CD14-positive monocyte (primary cell): ENCODE data around the gene ANO6. TPM values are rescaled to one million over a fixed set of nuclear protein-coding genes. Genes with fewer than 3 reads are reported as not detected.

Experiments
- DNase-seq, 3 donors: peaks; one replicate each; pipeline ENCODE4 v3.0.0-alpha.2; 2011 to 2022
- H2AFZ ChIP-seq: 2 replicates; pipeline ENCODE4 v1.6.0; 2012; ENCODE audit warnings: mild to moderate bottlenecking, low read depth, low read length, inconsistent platforms; ENCODE audit not compliant: insufficient read depth, poor library complexity, severe bottlenecking
- H3K27ac ChIP-seq, 2 donors: 1 replicate in 1 of 2; 2 replicates in 1 of 2; pipeline ENCODE4 v1.5.1; 2012 to 2013; ENCODE audit warnings: low read length in 2 of 2, control low read depth in 1 of 2, inconsistent platforms in 1 of 2, low read depth in 1 of 2, mild to moderate bottlenecking in 1 of 2
- H3K27me3 ChIP-seq, 2 donors: one replicate each; pipeline versions ENCODE4 v1.6.0 to v1.6.1; 2011 to 2013; ENCODE audit warnings: low read length in 2 of 2; ENCODE audit not compliant: control insufficient read depth in 2 of 2, insufficient read depth in 2 of 2
- H3K36me3 ChIP-seq, 2 donors: replicated peaks in 1 of 2; 1 replicate in 1 of 2; 2 replicates in 1 of 2; pipeline versions ENCODE4 v1.5.1 to v1.6.1; 2012 to 2013; ENCODE audit warnings: low read length in 2 of 2, control low read depth in 1 of 2, inconsistent platforms in 1 of 2, mild to moderate bottlenecking in 1 of 2; ENCODE audit not compliant: insufficient read depth in 2 of 2, control insufficient read depth in 1 of 2
- H3K4me1 ChIP-seq, 2 donors: 1 replicate in 1 of 2; 2 replicates in 1 of 2; pipeline versions ENCODE4 v1.5.1 to v1.6.1; 2012 to 2013; ENCODE audit warnings: low read length in 2 of 2, control low read depth in 1 of 2, inconsistent platforms in 1 of 2, mild to moderate bottlenecking in 1 of 2, moderate library complexity in 1 of 2; ENCODE audit not compliant: insufficient read depth in 2 of 2, control insufficient read depth in 1 of 2
- H3K4me2 ChIP-seq: replicated peaks from 2 replicates; pipeline ENCODE3; 2012; ENCODE audit warnings: low read length, moderate library complexity, mild to moderate bottlenecking; ENCODE audit not compliant: poor library complexity, severe bottlenecking; ENCODE audit errors: extremely low read depth
- H3K4me3 ChIP-seq, 3 experiments: fragments of 200-600 bp in 1 of 3; sonication (generic) in 1 of 3; replicated peaks in 1 of 3; 1 replicate in 2 of 3; 2 replicates in 1 of 3; pipeline ENCODE4 v1.5.1; 2011 to 2013; ENCODE audit warnings: low read length in 3 of 3, mild to moderate bottlenecking in 3 of 3, control low read depth in 2 of 3, low read depth in 2 of 3, inconsistent platforms in 1 of 3, moderate library complexity in 1 of 3
- H3K79me2 ChIP-seq: 2 replicates; pipeline ENCODE4 v1.6.0; 2012; ENCODE audit warnings: mild to moderate bottlenecking, control low read depth, inconsistent platforms, low read length, moderate library complexity; ENCODE audit not compliant: insufficient read depth
- H3K9ac ChIP-seq: 2 replicates; pipeline ENCODE4 v1.6.0; 2017; ENCODE audit warnings: low read length, mild to moderate bottlenecking; ENCODE audit not compliant: insufficient read depth, poor library complexity, severe bottlenecking
- H3K9me3 ChIP-seq, 2 donors: replicated peaks in 1 of 2; 1 replicate in 1 of 2; 2 replicates in 1 of 2; pipeline versions ENCODE4 v1.5.1 to v1.6.1; 2012 to 2013; ENCODE audit warnings: low read length in 2 of 2, control low read depth in 1 of 2; ENCODE audit not compliant: control insufficient read depth in 1 of 2, insufficient read depth in 1 of 2
- H4K20me1 ChIP-seq: 2 replicates; pipeline ENCODE4 v1.6.0; 2012; ENCODE audit warnings: mild to moderate bottlenecking, low read length, control low read depth, moderate library complexity; ENCODE audit not compliant: insufficient read depth
- H3K27ac Mint-ChIP-seq, 7 donors: one replicate each; pipeline ENCODE4 v1.8.0; 2020; ENCODE audit warnings: mild to moderate bottlenecking in 7 of 7, mixed read lengths in 7 of 7, moderate library complexity in 6 of 7, inconsistent platforms in 2 of 7
- H3K27me3 Mint-ChIP-seq, 3 donors: one replicate each; pipeline ENCODE4 v1.8.0; 2021 to 2022; ENCODE audit warnings: low read depth in 3 of 3, mild to moderate bottlenecking in 3 of 3, mixed read lengths in 3 of 3, moderate library complexity in 3 of 3, inconsistent platforms in 1 of 3
- H3K36me3 Mint-ChIP-seq, 2 donors: one replicate each; pipeline ENCODE4 v1.8.0; 2020; ENCODE audit warnings: mixed read lengths in 2 of 2, inconsistent platforms in 1 of 2, mild to moderate bottlenecking in 1 of 2
- H3K4me1 Mint-ChIP-seq: one replicate; pipeline ENCODE4 v1.8.0; 2020; ENCODE audit warnings: mild to moderate bottlenecking, mixed read lengths
- H3K4me3 Mint-ChIP-seq, 2 donors: one replicate each; pipeline ENCODE4 v1.8.0; 2020; ENCODE audit warnings: mild to moderate bottlenecking in 2 of 2, mixed read lengths in 2 of 2, moderate library complexity in 1 of 2
- H3K9me3 Mint-ChIP-seq, 7 donors: one replicate each; pipeline ENCODE4 v1.8.0; 2020 to 2022; ENCODE audit warnings: mixed read lengths in 7 of 7, mild to moderate bottlenecking in 6 of 7, moderate library complexity in 6 of 7, inconsistent platforms in 2 of 7
- CTCF ChIP-seq: fragments of 200-600 bp; IDR thresholded peaks from one replicate; pipeline ENCODE4 v1.8.0; 2022; ENCODE audit warnings: antibody characterized with exemption, mild to moderate bottlenecking
- WGBS: methylation state at CpG from one replicate; pipeline ENCODE4 v1.1.5; 2013; ENCODE audit warnings: missing lambda C conversion rate; ENCODE audit not compliant: insufficient coverage; 5-methylcytosine and 5-hydroxymethylcytosine counted together
- intact Hi-C, 2 donors: fragments of 100-400 bp; cut with micrococcal nuclease; formaldehyde crosslinking; loops; one replicate each; pipeline versions ENCODE4 v1.15.0 to v1.15.1; 2023
- polyA plus RNA-seq, 3 donors: library from polyadenylated mRNA; depleted of rRNA in 1 of 3; unstranded in 2 of 3; stranded (reverse) in 1 of 3; fragments of 300-500 nt in 2 of 3; fragments of >200 nt in 1 of 3; fragmentation: Illumina TruSeq in 2 of 3; gene quantifications; 1 replicate in 2 of 3; 2 replicates in 1 of 3; pipeline ENCODE4 v1.2.3, GENCODE V29; 2012 to 2021

The ANO6 gene
- polyA plus RNA-seq, 3 donors, result 20.2 to 48.7 (median 34.1) TPM

GRCh38 chr12:45257185-45257930 is 41.5 kb downstream of the ANO6 start:
- Histone ChIP-seq H2AFZ (peak overlapping the region; percentile 44), H3K4me2 (peak overlapping the region; percentile 29), H3K36me3 (peaks cover 0 to 4% of the 10 kb centered on the region in 2 donors), H3K9ac (peak overlapping the region; percentile 19), H3K9me3 (no peaks in the 10 kb centered on the region), H4K20me1 (peaks cover 93% of the 10 kb centered on the region), H3K27ac (peak overlapping the region in 1 of 2 donors; percentile 42), H3K79me2 (peaks cover 89% of the 10 kb centered on the region), H3K27me3 (no peaks in the 10 kb centered on the region), H3K4me1 (peaks cover 19 to 21% of the 10 kb centered on the region in 2 donors), H3K4me3 (peak overlapping the region in 1 of 3 experiments; percentile 1)
- Mint-ChIP-seq H3K9me3 (no peaks in the 10 kb centered on the region), H3K27ac (peak overlapping the region in 6 of 7 donors; percentile 1 to 78 (median 70)), H3K4me1 (peaks cover 31% of the 10 kb centered on the region), H3K27me3 (peaks cover 0 to 3% (median 0%) of the 10 kb centered on the region in 3 donors), H3K36me3 (peaks cover 2 to 8% of the 10 kb centered on the region in 2 donors), H3K4me3 (peak overlapping the region; percentile 44 to 73)
- DNase-seq, result peak; percentile 37 to 50 (median 44)
- intact Hi-C loops, result loop anchor here in 1 of 2 donors (5.0 kb wide), 1 partner anchor 40 kb away; the partner anchor contains the start of gene ANO6
- TF ChIP-seq CTCF, result no peak
- 0% methylated on average over 2 of the region's 6 CpGs for whole genome bisulfite sequencing

- Histone ChIP-seq H3K36me3 (peaks cover 4% of the 10 kb centered on the region in 2 donors), H3K4me3 (no peak overlapping the region), H3K27ac (no peak overlapping the region), H3K79me2 (peaks cover 93% of the 10 kb centered on the region), H3K4me2 (no peak overlapping the region), H2AFZ (no peak overlapping the region), H3K4me1 (peaks cover 16 to 21% of the 10 kb centered on the region in 2 donors), H3K27me3 (no peaks in the 10 kb centered on the region), H3K9me3 (no peaks in the 10 kb centered on the region), H3K9ac (no peak overlapping the region), H4K20me1 (peaks cover 91% of the 10 kb centered on the region)
- Mint-ChIP-seq H3K36me3 (peaks cover 8% of the 10 kb centered on the region in 2 donors), H3K4me1 (peaks cover 25% of the 10 kb centered on the region), H3K9me3 (no peaks in the 10 kb centered on the region), H3K27ac (no peak overlapping the region), H3K4me3 (no peak overlapping the region), H3K27me3 (peaks cover 0 to 3% (median 0%) of the 10 kb centered on the region in 3 donors)
- no CpG with 5 or more reads among the region's 3 CpGs for WGBS
- no peak for TF ChIP-seq CTCF
- DNase-seq, result no peak
- intact Hi-C loops, result loop anchor here in 1 of 2 donors (5.0 kb wide), 1 partner anchor 42 kb away; the partner anchor contains the start of gene ANO6
Observed at GRCh38 chr12:45259675-45260074, 43.8 kb downstream of the ANO6 start.
